Transverse colon (tissue), 4 donors: ENCODE results near the gene ARHGEF16. TPM values are rescaled to one million over a fixed set of nuclear protein-coding genes. Genes with fewer than 3 reads are reported as not detected.
A peak's percentile ranks its signal among the peaks of the same experiment; 100 is the strongest.

Experiments used
- DNase-seq: peaks from one replicate; pipeline ENCODE4 v3.0.0-alpha.2; 2019
- H3K27ac ChIP-seq, 4 donors: fragments of 200-600 bp; sonication (generic); 2 replicates each; pipeline ENCODE4 v1.5.1; 2016 to 2018; ENCODE audit warnings: inconsistent platforms in 4 of 4
- H3K27me3 ChIP-seq: fragments of 200-600 bp; sonication (generic); 2 replicates; pipeline ENCODE4 v1.5.1; 2017; ENCODE audit warnings: inconsistent platforms
- H3K36me3 ChIP-seq, 4 donors: fragments of 200-600 bp; sonication (generic); 2 replicates each; pipeline ENCODE4 v1.5.1; 2017 to 2019; ENCODE audit warnings: inconsistent platforms in 4 of 4
- H3K4me1 ChIP-seq, 4 donors: fragments of 200-600 bp; sonication (generic); 2 replicates each; pipeline ENCODE4 v1.5.1; 2017 to 2020; ENCODE audit warnings: inconsistent platforms in 4 of 4
- H3K4me3 ChIP-seq, 4 donors: fragments of 200-600 bp; sonication (generic); 1 replicate in 1 of 4; 2 replicates in 3 of 4; pipeline versions ENCODE4 v1.5.1 to v1.6.1; 2017 to 2019; ENCODE audit warnings: inconsistent platforms in 4 of 4
- H3K9me3 ChIP-seq, 2 donors: fragments of 200-600 bp; sonication (generic); 2 replicates each; pipeline ENCODE4 v1.5.1; 2017 to 2019; ENCODE audit warnings: inconsistent platforms in 2 of 2
- CTCF ChIP-seq, 5 experiments: fragments of 200-600 bp in 3 of 5; fragments of 450-650 bp in 2 of 5; sonication (generic) in 3 of 5; IDR thresholded peaks; 1 replicate in 2 of 5; 2 replicates in 3 of 5; pipeline ENCODE4 v1.5.1; 2016 to 2017; ENCODE audit warnings: antibody characterized with exemption in 5 of 5, inconsistent platforms in 3 of 5, mild to moderate bottlenecking in 2 of 5, moderate library complexity in 1 of 5
- EP300 ChIP-seq: sonication (generic); formaldehyde crosslinking; IDR thresholded peaks from one replicate; pipeline ENCODE4 v1.6.1; 2017; ENCODE audit warnings: antibody characterized with exemption, low read depth
- POLR2A ChIP-seq: fragments of 450-650 bp; IDR thresholded peaks from one replicate; pipeline ENCODE4 v1.6.1; 2016; ENCODE audit warnings: antibody characterized with exemption, mild to moderate bottlenecking, moderate library complexity
- POLR2AphosphoS5 ChIP-seq, 3 donors: sonication (generic); formaldehyde crosslinking; IDR thresholded peaks; one replicate each; pipeline ENCODE4 v1.6.1; 2016; ENCODE audit warnings: antibody characterized with exemption in 3 of 3
- WGBS, 2 donors: methylation state at CpG; one replicate each; pipeline ENCODE4 v1.1.5; 2018; ENCODE audit warnings: low coverage in 1 of 2; 5-methylcytosine and 5-hydroxymethylcytosine counted together
- in situ Hi-C, 4 donors: fragments of 200-750 bp; cut with MboI; loops; one replicate each; pipeline versions ENCODE4 v1.15.0 to v1.15.1; 2017; ENCODE audit warnings: low sequenced_read_pairs in 3 of 4, low pct_ligation_motif_present in 1 of 4, low pct_unique_long_range_greater_than_20kb in 1 of 4
- intact Hi-C: fragments of 100-400 bp; cut with DNase I; formaldehyde crosslinking; loops from one replicate; pipeline ENCODE4 v1.15.1; 2023; ENCODE audit warnings: low total_unique reads
- total RNA-seq, 4 donors: library from RNA; depleted of rRNA; stranded (reverse); fragments of >200 nt; gene quantifications; one replicate each; pipeline ENCODE4 v1.1.0, GENCODE V29; 2016

Gene ARHGEF16
- total RNA-seq, 4 donors from 2014 or later = 104 to 240 (median 145) TPM

DNA sequence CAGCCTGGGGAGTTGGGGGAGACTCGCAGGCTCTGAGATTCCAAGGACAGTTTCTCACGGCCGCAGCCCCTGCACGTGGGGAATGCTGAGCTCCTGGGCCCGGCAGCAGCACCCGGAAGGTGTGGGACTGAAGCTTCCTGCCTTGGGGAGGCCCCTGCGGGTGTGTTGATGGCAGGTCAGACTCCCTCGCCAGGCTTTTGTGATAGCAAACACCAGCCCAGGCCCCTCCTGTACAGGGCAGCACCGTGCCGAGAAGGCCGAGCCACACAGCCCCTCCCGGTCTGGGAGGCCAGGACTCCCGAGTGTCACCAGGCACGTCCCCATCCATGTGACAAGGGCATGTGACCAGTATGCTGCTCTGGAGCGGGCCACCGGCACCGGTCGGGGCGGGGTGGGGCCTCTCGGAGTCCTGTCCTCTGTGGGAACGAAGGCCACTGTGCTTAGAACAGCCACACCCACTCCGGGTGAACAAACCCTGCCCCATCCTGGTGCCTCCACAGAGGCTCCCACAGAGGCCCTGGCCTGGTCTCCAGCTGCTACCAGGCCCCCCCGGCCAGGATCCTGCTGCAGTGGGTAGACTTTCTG lies 31.1 kb upstream of the ARHGEF16 start:
- 48% methylated on average over 21 of the region's 23 CpGs; no CpG with 5 or more reads in 1 of the 2 donors for WGBS, 2 donors
- Histone ChIP-seq H3K36me3 (no peaks in the 10 kb centered on the region), H3K27ac (peak overlapping the region; percentile 9 to 46 (median 39)), H3K4me3 (no peak overlapping the region), H3K27me3 (peaks cover 17% of the 10 kb centered on the region), H3K4me1 (peaks cover 0 to 26% (median 10%) of the 10 kb centered on the region in 4 donors), H3K9me3 (no peaks in the 10 kb centered on the region)
- in situ Hi-C loops = loop anchor here in 1 of 4 donors (25.0 kb wide), 1 partner anchor 411 kb away; the partner anchor contains the start of gene ACTRT2
- DNase-seq = peak; percentile 85
- no peak for TF ChIP-seq POLR2AphosphoS5 (IDR thresholded peaks at IDR 0.05)
- peak; percentile 15 for TF ChIP-seq POLR2A
- TF ChIP-seq CTCF (IDR thresholded peaks at IDR 0.05) = no peak
- intact Hi-C loops = loop anchor here (5.0 kb wide), 1 partner anchor 411 kb away; no protein-coding TSS in a partner anchor

DNA sequence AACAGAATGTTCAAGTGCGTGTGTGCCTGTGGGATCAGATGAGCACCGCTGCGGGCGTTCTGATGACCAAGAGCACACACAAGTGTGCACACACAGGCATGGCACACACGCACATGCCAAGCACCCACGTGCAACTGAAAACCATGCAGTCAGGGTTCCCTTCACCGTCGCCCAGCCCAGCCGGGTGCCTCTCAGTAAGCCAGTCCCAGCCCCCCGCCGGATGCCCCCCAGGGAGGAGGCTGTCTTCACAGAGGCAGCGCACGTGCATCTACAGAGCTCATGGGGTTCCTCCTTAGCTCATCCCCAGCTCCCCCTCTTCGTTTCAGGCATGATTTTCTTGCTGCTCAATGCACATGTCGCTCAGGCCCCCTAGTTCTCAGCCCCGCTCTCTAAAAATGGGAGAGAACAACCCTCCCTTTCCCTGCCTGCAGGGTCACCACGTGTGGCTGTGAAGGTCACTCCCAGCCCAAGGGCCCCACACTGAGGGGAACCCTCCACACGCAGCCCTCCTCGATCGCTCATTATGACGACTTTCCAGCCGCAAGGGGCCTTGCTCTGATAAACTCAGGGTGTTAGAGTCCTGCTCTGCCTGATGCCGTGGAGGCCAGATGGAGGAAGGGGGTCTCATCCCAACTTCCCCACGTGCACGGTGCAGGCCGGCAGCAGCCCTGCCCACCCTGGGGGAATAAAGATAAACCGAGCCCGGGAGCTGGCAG lies 30.4 kb upstream of the ARHGEF16 start:
- intact Hi-C loops = loop anchor here (5.0 kb wide), 1 partner anchor 412 kb away; no protein-coding TSS in a partner anchor
- peaks cover 0 to 26% (median 10%) of the 10 kb centered on the region in 4 donors for H3K4me1 ChIP-seq

DNA sequence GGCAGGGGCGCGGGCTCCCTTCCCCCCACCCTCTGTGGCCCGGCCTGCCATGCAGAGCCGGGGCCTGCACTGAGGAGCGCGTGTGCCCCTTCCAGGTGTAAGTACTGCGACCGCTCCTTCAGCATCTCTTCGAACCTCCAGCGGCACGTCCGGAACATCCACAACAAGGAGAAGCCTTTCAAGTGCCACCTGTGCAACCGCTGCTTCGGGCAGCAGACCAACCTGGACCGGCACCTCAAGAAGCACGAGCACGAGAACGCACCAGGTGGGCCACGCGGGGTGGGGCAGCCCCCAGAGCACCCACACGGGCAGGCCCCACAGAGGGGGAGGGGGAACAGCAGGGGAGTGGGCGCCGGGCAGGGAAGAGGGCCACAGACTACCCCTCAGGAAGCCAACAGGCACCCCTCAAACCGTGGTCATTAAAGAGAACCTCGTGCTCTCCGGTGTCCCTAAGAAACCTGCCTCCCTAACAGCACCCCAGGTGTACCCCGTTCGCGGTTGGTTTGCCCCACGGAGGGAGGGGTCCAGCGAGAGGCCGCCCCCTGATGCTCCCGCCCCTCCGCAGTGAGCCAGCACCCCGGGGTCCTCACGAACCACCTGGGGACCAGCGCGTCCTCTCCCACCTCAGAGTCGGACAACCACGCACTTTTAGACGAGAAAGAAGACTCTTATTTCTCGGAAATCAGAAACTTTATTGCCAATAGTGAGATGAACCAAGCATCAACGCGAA lies 28.8 kb upstream of the ARHGEF16 start:
- DNase-seq = no peak
- in situ Hi-C loops = loop anchor here in 2 of 4 donors (25.0 kb wide), 2 partner anchors 413 to 588 kb away; partner anchors contain the start of gene ACTRT2 (in 2 of the 2)
- H3K27ac ChIP-seq = no peak overlapping the region
- H3K9me3 ChIP-seq = no peaks in the 10 kb centered on the region
- TF ChIP-seq EP300 (no peak), POLR2AphosphoS5 (IDR thresholded peaks at IDR 0.05) (no peak), POLR2A (no peak), CTCF (IDR thresholded peaks at IDR 0.05) (no peak)
- H3K4me1 ChIP-seq = peaks cover 0 to 22% (median 8%) of the 10 kb centered on the region in 4 donors
- H3K4me3 ChIP-seq = no peak overlapping the region
- 80 to 91% methylated on average over 2 to 40 of the region's 44 CpGs for WGBS, 2 donors
- intact Hi-C loops = no loop called here
- peaks cover 7% of the 10 kb centered on the region for H3K27me3 ChIP-seq
- H3K36me3 ChIP-seq = no peaks in the 10 kb centered on the region

More for the DNA sequence above, 30.4 kb upstream of the ARHGEF16 start:
- WGBS, 2 donors = 63% methylated on average over 27 of the region's 28 CpGs; no CpG with 5 or more reads in 1 of the 2 donors
- H3K4me3 ChIP-seq = no peak overlapping the region
- TF ChIP-seq POLR2AphosphoS5 (IDR thresholded peaks at IDR 0.05) (no peak), CTCF (IDR thresholded peaks at IDR 0.05) (no peak), POLR2A (no peak), EP300 (no peak)
- no peaks in the 10 kb centered on the region for H3K9me3 ChIP-seq
- no peak for DNase-seq
- in situ Hi-C loops = loop anchor here in 1 of 4 donors (25.0 kb wide), 1 partner anchor 412 kb away; the partner anchor contains the start of gene ACTRT2
- no peaks in the 10 kb centered on the region for H3K36me3 ChIP-seq
- H3K27ac ChIP-seq = peak overlapping the region in 2 of 4 donors; percentile 9 to 44
- H3K27me3 ChIP-seq = peaks cover 11% of the 10 kb centered on the region
